T-helper 17 cell (primary cell): ENCODE data around the gene MYH15. TPM values are rescaled to one million over a fixed set of nuclear protein-coding genes. Genes with fewer than 3 reads are reported as not detected.
A peak's percentile ranks its signal among the peaks of the same experiment; 100 is the strongest.

Source experiments
- ATAC-seq: fragments of 150-1000 bp; cut with Tn5 transposase; 2 replicates; pipeline ENCODE4 v1.10.0; 2021; ENCODE audit warnings: mild to moderate bottlenecking, moderate library complexity
- DNase-seq, 3 donors: peaks; one replicate each; pipeline versions ENCODE4 v3.0.0 to v3.0.0-alpha.2; 2020 to 2021
- H3K9me3 ChIP-seq: one replicate; pipeline ENCODE4 v1.7.0; 2013; ENCODE audit warnings: low read length, mild to moderate bottlenecking; ENCODE audit not compliant: control insufficient read depth, poor library complexity, severe bottlenecking
- H3K27ac Mint-ChIP-seq: one replicate; pipeline ENCODE4 v1.8.0; 2022; ENCODE audit warnings: mild to moderate bottlenecking, moderate library complexity, mixed read lengths
- H3K27me3 Mint-ChIP-seq: one replicate; pipeline ENCODE4 v1.8.0; 2022; ENCODE audit warnings: mixed read lengths
- H3K36me3 Mint-ChIP-seq: one replicate; pipeline ENCODE4 v1.8.0; 2022; ENCODE audit warnings: low read depth, mixed read lengths
- H3K4me1 Mint-ChIP-seq: one replicate; pipeline ENCODE4 v1.8.0; 2022; ENCODE audit warnings: mild to moderate bottlenecking, mixed read lengths
- H3K4me3 Mint-ChIP-seq: one replicate; pipeline ENCODE4 v1.8.0; 2022; ENCODE audit warnings: mild to moderate bottlenecking, moderate library complexity, mixed read lengths
- total RNA-seq, 4 donors: library from RNA in 2 of 4; stranded (reverse) in 2 of 4; gene quantifications; one replicate each; pipeline ENCODE4 v1.2.3 and lab custom pipeline; 2022 to 2026

Gene MYH15
- total RNA-seq (not detected), total RNA-seq (lab: John Stamatoyannopoulos, UW) (0.08 to 0.58 reads per million in 2 donors)

DNA sequence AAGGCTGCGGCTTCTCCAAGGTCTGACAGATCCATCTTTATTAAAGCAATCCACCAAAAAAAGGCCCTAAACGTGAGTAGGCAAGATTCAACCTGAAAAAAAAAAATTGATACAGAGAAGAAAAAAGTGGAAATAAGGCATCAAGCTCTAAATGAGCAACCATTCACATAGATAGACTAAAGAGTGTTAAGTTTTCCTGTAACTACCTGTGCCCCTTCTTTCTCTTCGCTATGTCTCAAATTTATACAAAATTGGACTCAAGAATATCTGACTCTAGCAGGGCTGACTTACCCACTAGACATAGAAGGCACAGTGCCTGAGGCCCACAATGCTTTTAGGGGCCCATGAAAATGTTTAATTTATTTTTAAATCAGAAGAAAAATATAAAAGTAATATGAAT, at the start of gene MYH15:
MYH15 (minus strand) TSS at position 101 of the 400 bp plus-strand sequence; CDS start at position 35, 66 bp downstream.
- DNase-seq (no peak), ATAC-seq (no peak)
- H3K4me3 Mint-ChIP-seq: no peak within 1 kb of the TSS
- H3K9me3 ChIP-seq: no peaks in the 10 kb centered on the region
- peaks cover 27% of the 10 kb centered on the region for H3K27me3 Mint-ChIP-seq
- H3K36me3 Mint-ChIP-seq: peaks cover 3% of the 10 kb centered on the region
- peaks cover 13% of the 10 kb centered on the region for H3K4me1 Mint-ChIP-seq
- H3K27ac Mint-ChIP-seq: no peak within 1 kb of the TSS

- ATAC-seq: no peak
- H3K36me3 Mint-ChIP-seq: peaks cover 6% of the 10 kb centered on the region
- H3K4me3 Mint-ChIP-seq: no peak overlapping the region
- no peaks in the 10 kb centered on the region for H3K9me3 ChIP-seq
- peaks cover 8% of the 10 kb centered on the region for H3K4me1 Mint-ChIP-seq
- no peak for DNase-seq
- H3K27ac Mint-ChIP-seq: no peak overlapping the region
- no peaks in the 10 kb centered on the region for H3K27me3 Mint-ChIP-seq
These were observed 45.7 kb upstream of the MYH15 start for GRCh38 chr3:108555966-108556581.

- Mint-ChIP-seq H3K36me3 (peaks cover 6% of the 10 kb centered on the region), H3K4me3 (no peak overlapping the region), H3K4me1 (peaks cover 8% of the 10 kb centered on the region), H3K27me3 (no peaks in the 10 kb centered on the region), H3K27ac (no peak overlapping the region)
- no peak for DNase-seq
- no peaks in the 10 kb centered on the region for H3K9me3 ChIP-seq
- ATAC-seq: no peak
These were observed 44.6 kb upstream of the MYH15 start for GRCh38 chr3:108554913-108555571.

DNA sequence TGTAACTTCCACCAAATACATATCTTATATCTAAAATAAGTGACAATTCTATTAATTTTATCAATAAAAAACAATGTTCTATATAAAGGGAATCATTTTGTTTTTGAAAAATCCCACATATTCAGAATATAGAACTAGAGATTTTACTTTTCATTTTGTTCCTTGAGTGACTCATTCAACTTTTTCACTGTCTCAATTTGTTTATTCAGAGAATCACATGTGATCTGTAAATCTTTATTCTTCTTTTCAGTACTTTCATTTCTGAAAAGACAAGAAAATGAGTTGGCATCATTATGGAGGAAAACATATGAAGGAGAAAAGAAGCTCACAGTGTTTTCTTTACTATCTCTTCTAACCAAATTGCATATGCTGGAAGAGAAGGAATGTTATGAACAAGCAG, 43.8 kb upstream of the MYH15 start:
- Mint-ChIP-seq H3K4me3 (no peak overlapping the region), H3K4me1 (peaks cover 8% of the 10 kb centered on the region)
- DNase-seq: no peak

GRCh38 chr3:108552267-108553159, 42.1 kb upstream of the MYH15 start:
- no peaks in the 10 kb centered on the region for H3K27me3 Mint-ChIP-seq
- H3K9me3 ChIP-seq: no peaks in the 10 kb centered on the region
- no peak overlapping the region for H3K4me3 Mint-ChIP-seq
- DNase-seq: no peak
- peak; percentile 60 for ATAC-seq
- H3K4me1 Mint-ChIP-seq: peaks cover 8% of the 10 kb centered on the region
- H3K27ac Mint-ChIP-seq: peak overlapping the region; percentile 91
- no peaks in the 10 kb centered on the region for H3K36me3 Mint-ChIP-seq

More for the DNA sequence above, 43.8 kb upstream of the MYH15 start:
- peaks cover 6% of the 10 kb centered on the region for H3K36me3 Mint-ChIP-seq
- no peaks in the 10 kb centered on the region for H3K9me3 ChIP-seq
- H3K27me3 Mint-ChIP-seq: no peaks in the 10 kb centered on the region
- H3K27ac Mint-ChIP-seq: no peak overlapping the region
- ATAC-seq: no peak

DNA sequence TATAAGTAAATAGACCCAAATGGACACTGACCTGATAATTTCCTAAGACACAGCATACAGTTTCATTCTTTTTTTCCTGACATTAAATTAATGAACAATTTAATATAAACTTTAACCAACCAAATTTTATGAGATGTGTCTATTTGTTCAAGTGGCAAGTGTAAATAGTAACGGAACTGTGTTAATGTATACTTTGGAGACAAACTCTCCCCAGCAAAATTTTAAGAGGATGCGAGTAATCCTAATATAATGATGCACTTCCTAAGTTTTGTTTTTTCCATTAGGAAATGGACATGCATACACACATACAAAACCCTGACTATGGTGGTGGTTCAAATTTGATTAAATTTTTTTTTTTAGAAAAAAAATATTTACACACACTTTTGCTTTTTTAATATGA, 38.5 kb upstream of the MYH15 start:
- no peaks in the 10 kb centered on the region for H3K9me3 ChIP-seq
- Mint-ChIP-seq H3K4me3 (no peak overlapping the region), H3K27ac (no peak overlapping the region), H3K36me3 (no peaks in the 10 kb centered on the region), H3K4me1 (peaks cover 15% of the 10 kb centered on the region), H3K27me3 (no peaks in the 10 kb centered on the region)
- DNase-seq (no peak), ATAC-seq (no peak)

DNA sequence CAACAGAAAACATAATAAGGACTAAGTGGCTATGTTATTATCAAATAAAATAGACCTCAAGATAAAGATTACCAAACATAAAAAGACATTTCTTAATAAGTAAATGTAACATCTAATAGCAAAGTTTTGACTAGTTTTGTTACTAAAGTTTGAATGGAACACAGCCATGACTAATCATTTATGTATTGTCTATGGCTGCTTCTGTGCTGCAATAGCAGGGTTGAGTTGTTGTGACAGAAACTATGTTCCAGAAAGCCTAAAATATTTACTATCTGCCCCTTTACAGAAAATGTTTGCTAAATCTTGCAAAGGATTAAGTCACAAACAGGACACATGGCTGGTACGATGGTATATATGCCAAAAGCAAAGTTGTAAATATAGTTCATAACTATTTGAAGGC, 37.9 kb upstream of the MYH15 start:
- no peaks in the 10 kb centered on the region for H3K27me3 Mint-ChIP-seq
- peaks cover 15% of the 10 kb centered on the region for H3K4me1 Mint-ChIP-seq
- ATAC-seq: no peak
- no peak overlapping the region for H3K27ac Mint-ChIP-seq
- no peaks in the 10 kb centered on the region for H3K36me3 Mint-ChIP-seq
- no peak for DNase-seq
- no peak overlapping the region for H3K4me3 Mint-ChIP-seq
- no peaks in the 10 kb centered on the region for H3K9me3 ChIP-seq

DNA sequence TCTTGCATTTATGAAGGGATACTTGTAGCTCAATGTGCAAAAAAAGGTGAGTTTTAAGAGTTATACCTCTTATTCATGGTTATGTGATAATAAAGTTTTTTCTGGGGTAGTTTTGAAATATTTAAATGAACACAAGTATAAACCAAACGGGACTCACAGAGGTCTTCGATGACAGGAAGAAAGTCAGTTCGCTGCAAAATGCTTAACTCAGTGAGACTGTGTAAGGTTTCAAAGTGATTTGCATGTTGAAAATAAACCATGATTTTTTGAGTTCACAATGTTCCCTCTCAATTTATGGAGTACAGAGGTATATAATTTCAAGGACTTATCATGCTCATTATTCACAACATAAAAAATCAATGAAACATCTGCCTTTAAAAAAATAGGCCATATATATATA, 36.3 kb upstream of the MYH15 start:
- H3K36me3 Mint-ChIP-seq: no peaks in the 10 kb centered on the region
- peak; percentile 27 for ATAC-seq
- H3K27me3 Mint-ChIP-seq: no peaks in the 10 kb centered on the region
- H3K27ac Mint-ChIP-seq: peak overlapping the region; percentile 83
- no peak for DNase-seq
- peak overlapping the region; percentile 79 for H3K4me3 Mint-ChIP-seq
- peaks cover 7% of the 10 kb centered on the region for H3K4me1 Mint-ChIP-seq
- no peaks in the 10 kb centered on the region for H3K9me3 ChIP-seq

DNA sequence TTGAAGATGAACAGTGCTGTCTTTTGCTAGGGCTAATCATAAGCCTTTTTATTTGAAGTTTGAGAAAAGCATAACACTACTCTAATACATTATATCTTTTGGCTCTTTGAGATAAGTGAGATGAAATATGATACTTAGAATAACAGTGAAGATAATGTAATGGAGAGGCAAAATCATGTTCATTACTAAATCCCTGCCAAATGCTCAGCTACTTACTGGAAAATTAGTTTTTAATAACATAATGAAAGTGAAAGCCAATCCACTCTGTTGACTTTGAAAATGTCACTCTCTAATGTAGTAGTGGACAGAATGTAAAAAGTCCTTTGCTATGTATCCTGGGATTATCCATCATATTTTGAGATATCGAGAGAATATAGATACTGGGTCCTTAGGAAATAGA, 35.9 kb upstream of the MYH15 start:
- peak overlapping the region; percentile 79 for H3K4me3 Mint-ChIP-seq
- ATAC-seq (no peak), DNase-seq (no peak)
- H3K27me3 Mint-ChIP-seq: no peaks in the 10 kb centered on the region
- peaks cover 7% of the 10 kb centered on the region for H3K4me1 Mint-ChIP-seq
- H3K9me3 ChIP-seq: no peaks in the 10 kb centered on the region
- no peaks in the 10 kb centered on the region for H3K36me3 Mint-ChIP-seq
- H3K27ac Mint-ChIP-seq: peak overlapping the region; percentile 83

- no peaks in the 10 kb centered on the region for H3K9me3 ChIP-seq
- Mint-ChIP-seq H3K27ac (no peak overlapping the region), H3K36me3 (no peaks in the 10 kb centered on the region), H3K27me3 (no peaks in the 10 kb centered on the region), H3K4me1 (no peaks in the 10 kb centered on the region), H3K4me3 (no peak overlapping the region)
- ATAC-seq (no peak), DNase-seq (no peak)
These were observed 27.7 kb upstream of the MYH15 start for GRCh38 chr3:108538083-108538482.

GRCh38 chr3:108528459-108529252, 18.3 kb upstream of the MYH15 start:
- peaks cover 19% of the 10 kb centered on the region for H3K27me3 Mint-ChIP-seq
- no peak overlapping the region for H3K4me3 Mint-ChIP-seq
- peaks cover 7% of the 10 kb centered on the region for H3K4me1 Mint-ChIP-seq
- H3K36me3 Mint-ChIP-seq: no peaks in the 10 kb centered on the region
- no peak for ATAC-seq
- H3K9me3 ChIP-seq: no peaks in the 10 kb centered on the region
- no peak for DNase-seq
- no peak overlapping the region for H3K27ac Mint-ChIP-seq

GRCh38 chr3:108527817-108528216, 17.4 kb upstream of the MYH15 start:
- no peak for ATAC-seq
- Mint-ChIP-seq H3K27ac (no peak overlapping the region), H3K36me3 (no peaks in the 10 kb centered on the region), H3K4me3 (no peak overlapping the region), H3K4me1 (peaks cover 7% of the 10 kb centered on the region), H3K27me3 (peaks cover 19% of the 10 kb centered on the region)
- H3K9me3 ChIP-seq: no peaks in the 10 kb centered on the region
- DNase-seq: no peak

- no peak for DNase-seq
- no peak overlapping the region for H3K4me3 Mint-ChIP-seq
- no peak overlapping the region for H3K27ac Mint-ChIP-seq
- ATAC-seq: no peak
- no peaks in the 10 kb centered on the region for H3K36me3 Mint-ChIP-seq
- H3K4me1 Mint-ChIP-seq: peaks cover 7% of the 10 kb centered on the region
- H3K9me3 ChIP-seq: no peaks in the 10 kb centered on the region
- peaks cover 14% of the 10 kb centered on the region for H3K27me3 Mint-ChIP-seq
These were observed 16.7 kb upstream of the MYH15 start for GRCh38 chr3:108527109-108527508.
